Retina (tissue), 1 donor: Measurements from ENCODE around the gene CD93.

Experiments used
- DNase-seq: peaks from one replicate; pipeline ENCODE4 v3.0.0-alpha.2; 2016

CD93 gene

GRCh38 chr20:23052904-23053303 is 33.2 kb downstream of the CD93 start:
- no peak for DNase-seq

- DNase-seq = peak; percentile 81
Observed at GRCh38 chr20:23050847-23051627, 35.1 kb downstream of the CD93 start.

- peak; percentile 73 for DNase-seq
Observed at GRCh38 chr20:23050076-23050838, 35.9 kb downstream of the CD93 start.

- DNase-seq = peak; percentile 88
Observed at GRCh38 chr20:23049201-23050075, 36.7 kb downstream of the CD93 start, which contains the start of gene THBD. Gene THBD (minus strand): TSS chr20:23049672. CDS start chr20:23049504, 168 bp downstream.

- DNase-seq = peak; percentile 84
Observed at GRCh38 chr20:23048283-23049200, 37.6 kb downstream of the CD93 start.

- DNase-seq = peak; percentile 49
Observed at GRCh38 chr20:23047738-23048214, 38.3 kb downstream of the CD93 start.

- no peak for DNase-seq
Observed at GRCh38 chr20:23047001-23047737, 39.0 kb downstream of the CD93 start.

- no peak for DNase-seq
Observed at GRCh38 chr20:23046431-23046830, 39.7 kb downstream of the CD93 start.

GRCh38 chr20:23043376-23043775 is 42.7 kb downstream of the CD93 start:
- DNase-seq = no peak

- no peak for DNase-seq
Observed at GRCh38 chr20:23042270-23042669, 43.9 kb downstream of the CD93 start.

GRCh38 chr20:23039885-23040508 is 46.1 kb downstream of the CD93 start:
- no peak for DNase-seq

- DNase-seq = no peak
Observed at GRCh38 chr20:23039136-23039875, 46.8 kb downstream of the CD93 start.

GRCh38 chr20:23037017-23037481 is 49.1 kb downstream of the CD93 start:
- DNase-seq = no peak

- no peak for DNase-seq
Observed at GRCh38 chr20:23036371-23036770, 49.8 kb downstream of the CD93 start.

GRCh38 chr20:23035731-23036130 is 50.4 kb downstream of the CD93 start:
- DNase-seq = no peak

GRCh38 chr20:23034721-23035671 is 51.1 kb downstream of the CD93 start, which contains the start of gene SSTR4:
Gene SSTR4 (plus strand): TSS chr20:23035312. CDS start chr20:23035484, 172 bp downstream.
- DNase-seq = peak; percentile 36

GRCh38 chr20:23033918-23034317 is 52.2 kb downstream of the CD93 start:
- DNase-seq = no peak

- no peak for DNase-seq
Observed at GRCh38 chr20:23032750-23033078, 53.4 kb downstream of the CD93 start.
